A673 (cell line): Measurements from ENCODE around the gene RHEX.

Experiments used
- EZH2 ChIP-seq: fragments of 200-600 bp; sonication (generic); IDR thresholded peaks from 2 replicates; pipeline ENCODE4 v1.6.1; 2017; ENCODE audit warnings: borderline replicate concordance, low read depth, mild to moderate bottlenecking, mixed read lengths, antibody characterized with exemption, low read length; ENCODE audit not compliant: poor library complexity, severe bottlenecking
- TF ChIP-seq, protein P1 (sequence below): fragments of 300-800, 200-600 bp; sonication (generic); conservative IDR thresholded peaks from 2 replicates; pipeline ENCODE4 v1.5.1; 2017; ENCODE audit warnings: low read depth, mild to moderate bottlenecking, antibody characterized with exemption, low read length, moderate library complexity, mixed read lengths

DNA sequence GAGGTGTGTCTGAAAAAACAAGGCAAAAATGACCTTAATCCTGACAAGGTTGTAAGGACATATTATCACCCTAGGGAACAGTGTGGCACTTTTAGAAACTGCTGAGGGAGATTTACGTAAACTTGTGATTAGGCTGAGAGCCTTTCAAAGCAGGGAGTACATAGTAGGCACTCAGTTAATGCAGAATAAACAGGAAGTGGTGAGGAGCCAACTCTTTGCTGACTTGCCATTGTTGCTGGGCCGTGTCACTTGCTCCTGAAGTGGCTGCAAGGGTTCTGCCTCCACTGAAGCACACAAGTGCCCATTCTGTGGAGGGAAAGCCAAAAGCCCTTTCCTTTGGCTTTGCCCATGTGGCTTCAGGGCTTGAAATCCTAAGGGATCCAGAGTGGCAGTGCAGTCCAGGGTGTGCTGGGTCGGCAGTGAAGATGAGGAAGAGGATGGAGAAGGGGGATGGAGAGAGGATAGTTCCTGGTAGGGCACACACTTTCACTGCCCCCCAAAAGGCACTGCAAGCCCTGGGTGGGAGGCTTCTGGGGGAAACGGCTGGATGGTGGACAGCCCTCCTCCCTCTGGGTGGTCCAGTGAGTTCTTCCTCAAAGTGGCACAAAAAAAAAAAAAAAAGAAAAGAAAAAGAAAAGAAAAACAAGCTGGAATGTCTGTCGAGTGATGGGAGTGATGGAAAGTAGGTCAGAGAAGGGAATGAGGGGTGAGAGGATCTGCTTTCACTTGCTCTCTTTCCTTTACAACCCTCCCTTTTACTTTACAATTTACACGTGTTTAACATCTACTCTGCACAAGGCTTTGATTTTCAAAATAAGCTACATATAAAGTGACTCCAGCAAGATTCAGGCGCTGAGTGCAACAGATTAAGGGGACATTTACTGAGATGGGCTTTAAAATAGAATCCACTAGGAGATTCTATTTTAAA is 13.7 kb upstream of the RHEX start:
- TF ChIP-seq, protein P1, sequence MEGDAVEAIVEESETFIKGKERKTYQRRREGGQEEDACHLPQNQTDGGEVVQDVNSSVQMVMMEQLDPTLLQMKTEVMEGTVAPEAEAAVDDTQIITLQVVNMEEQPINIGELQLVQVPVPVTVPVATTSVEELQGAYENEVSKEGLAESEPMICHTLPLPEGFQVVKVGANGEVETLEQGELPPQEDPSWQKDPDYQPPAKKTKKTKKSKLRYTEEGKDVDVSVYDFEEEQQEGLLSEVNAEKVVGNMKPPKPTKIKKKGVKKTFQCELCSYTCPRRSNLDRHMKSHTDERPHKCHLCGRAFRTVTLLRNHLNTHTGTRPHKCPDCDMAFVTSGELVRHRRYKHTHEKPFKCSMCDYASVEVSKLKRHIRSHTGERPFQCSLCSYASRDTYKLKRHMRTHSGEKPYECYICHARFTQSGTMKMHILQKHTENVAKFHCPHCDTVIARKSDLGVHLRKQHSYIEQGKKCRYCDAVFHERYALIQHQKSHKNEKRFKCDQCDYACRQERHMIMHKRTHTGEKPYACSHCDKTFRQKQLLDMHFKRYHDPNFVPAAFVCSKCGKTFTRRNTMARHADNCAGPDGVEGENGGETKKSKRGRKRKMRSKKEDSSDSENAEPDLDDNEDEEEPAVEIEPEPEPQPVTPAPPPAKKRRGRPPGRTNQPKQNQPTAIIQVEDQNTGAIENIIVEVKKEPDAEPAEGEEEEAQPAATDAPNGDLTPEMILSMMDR, result no peak
- TF ChIP-seq EZH2, result no peak
